Right lobe of liver (tissue), 6 donors: ENCODE results near the gene CTIF. TPM values are rescaled to one million over a fixed set of nuclear protein-coding genes. Genes with fewer than 3 reads are reported as not detected.

Experiments
- ATAC-seq, 4 donors: fragments of 200-7000 bp; cut with Tn5 transposase; one replicate each; pipeline ENCODE4 v1.9.1; 2020; ENCODE audit warnings: mild to moderate bottlenecking in 4 of 4, moderate library complexity in 4 of 4
- DNase-seq, 3 donors: peaks; one replicate each; pipeline ENCODE4 v3.0.0-alpha.2; 2020
- H3K27ac ChIP-seq, 3 donors: fragments of 200-600 bp; one replicate each; pipeline ENCODE4 v1.8.0; 2022
- H3K27me3 ChIP-seq, 2 donors: fragments of 200-600 bp; one replicate each; pipeline ENCODE4 v1.8.0; 2022
- H3K36me3 ChIP-seq, 4 donors: fragments of 200-600 bp; sonication (generic) in 1 of 4; one replicate each; pipeline versions ENCODE4 v1.5.1 to v1.8.0; 2017 to 2022; ENCODE audit warnings: control low read depth in 1 of 4
- H3K4me1 ChIP-seq, 4 donors: fragments of 200-600 bp; sonication (generic) in 1 of 4; one replicate each; pipeline versions ENCODE4 v1.5.1 to v1.8.0; 2017 to 2022; ENCODE audit warnings: control low read depth in 1 of 4
- H3K4me3 ChIP-seq, 3 donors: fragments of 200-600 bp; one replicate each; pipeline ENCODE4 v1.8.0; 2022
- H3K9me3 ChIP-seq, 4 donors: fragments of 200-600 bp; sonication (generic) in 1 of 4; one replicate each; pipeline versions ENCODE4 v1.5.1 to v1.8.0; 2017 to 2022; ENCODE audit warnings: control low read depth in 1 of 4
- POLR2A ChIP-seq: fragments of 450-650 bp; IDR thresholded peaks from one replicate; pipeline ENCODE4 v1.6.1; 2017; ENCODE audit warnings: antibody characterized with exemption, mild to moderate bottlenecking
- WGBS: methylation state at CpG from one replicate; pipeline ENCODE4 v1.1.6; 2018; ENCODE audit warnings: low coverage, low lambda C conversion rate; ENCODE audit not compliant: insufficient coverage; ENCODE audit errors: missing lambda C conversion rate; 5-methylcytosine and 5-hydroxymethylcytosine counted together
- intact Hi-C, 2 donors: fragments of 100-400 bp; cut with DNase I; formaldehyde crosslinking; loops; one replicate each; pipeline versions ENCODE4 v1.11.2 to v1.14.1; 2022
- total RNA-seq, 6 experiments: library from RNA; depleted of rRNA in 2 of 6; stranded (reverse); fragments of >200 nt in 2 of 6; fragmentation: NEBNext Ultra II Directional in 3 of 6; extraction: Animal tissue kit (Norgen Biotek cat#: 25700) in 3 of 6; gene quantifications; one replicate each; pipeline versions ENCODE4 v1.1.0 to v1.2.4, GENCODE V29; 2016 to 2023
- TF ChIP-seq, protein P1 (sequence below), 4 donors: fragments of 200-600 bp in 3 of 4; fragments of 450-650 bp in 1 of 4; IDR thresholded peaks; one replicate each; pipeline versions ENCODE4 v1.5.1 to v1.8.0; 2016 to 2022; ENCODE audit warnings: antibody characterized with exemption in 4 of 4, mild to moderate bottlenecking in 2 of 4
- donor health status: DM: no; HTN: yes; CAD: no.
- donor health status: DM: no; HTN: no; CAD: no.
- donor health status: DM: no; HTN: no; CAD: no.
- donor health status: DM: no; HTN: yes; CAD: no.
- donor health status: DM: no; HTN: yes; CAD: no.

The CTIF gene
- total RNA-seq, 6 experiments from 2014 or later = 29.0 to 60.6 (median 43.1) TPM

DNA sequence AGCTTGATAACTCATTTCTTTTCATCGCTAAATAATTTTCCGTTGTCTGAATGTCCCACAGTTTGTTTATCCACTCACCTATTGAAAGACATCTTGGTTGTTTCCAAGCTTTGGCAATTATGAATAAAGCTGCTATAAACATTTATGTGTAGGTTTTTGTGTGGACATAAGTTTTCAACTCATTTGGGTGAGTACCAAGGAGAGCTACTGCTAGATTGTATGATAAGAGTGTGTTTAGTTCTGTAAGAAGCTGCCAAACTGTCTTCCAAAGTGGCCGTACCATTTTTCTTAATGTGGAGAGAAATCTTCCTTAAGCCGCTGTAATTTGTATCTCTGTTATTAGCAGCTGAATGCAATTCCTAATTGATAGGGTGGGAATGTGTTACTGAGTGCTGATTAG is 11.4 kb upstream of the CTIF start:
- no peak for TF ChIP-seq POLR2A
- TF ChIP-seq, protein P1, sequence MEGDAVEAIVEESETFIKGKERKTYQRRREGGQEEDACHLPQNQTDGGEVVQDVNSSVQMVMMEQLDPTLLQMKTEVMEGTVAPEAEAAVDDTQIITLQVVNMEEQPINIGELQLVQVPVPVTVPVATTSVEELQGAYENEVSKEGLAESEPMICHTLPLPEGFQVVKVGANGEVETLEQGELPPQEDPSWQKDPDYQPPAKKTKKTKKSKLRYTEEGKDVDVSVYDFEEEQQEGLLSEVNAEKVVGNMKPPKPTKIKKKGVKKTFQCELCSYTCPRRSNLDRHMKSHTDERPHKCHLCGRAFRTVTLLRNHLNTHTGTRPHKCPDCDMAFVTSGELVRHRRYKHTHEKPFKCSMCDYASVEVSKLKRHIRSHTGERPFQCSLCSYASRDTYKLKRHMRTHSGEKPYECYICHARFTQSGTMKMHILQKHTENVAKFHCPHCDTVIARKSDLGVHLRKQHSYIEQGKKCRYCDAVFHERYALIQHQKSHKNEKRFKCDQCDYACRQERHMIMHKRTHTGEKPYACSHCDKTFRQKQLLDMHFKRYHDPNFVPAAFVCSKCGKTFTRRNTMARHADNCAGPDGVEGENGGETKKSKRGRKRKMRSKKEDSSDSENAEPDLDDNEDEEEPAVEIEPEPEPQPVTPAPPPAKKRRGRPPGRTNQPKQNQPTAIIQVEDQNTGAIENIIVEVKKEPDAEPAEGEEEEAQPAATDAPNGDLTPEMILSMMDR (IDR thresholded peaks at IDR 0.05) = no peak
- WGBS = 75% methylated on average over 4 of the region's 4 CpGs
- ATAC-seq = no peak
- no peaks in the 10 kb centered on the region for H3K27me3 ChIP-seq
- H3K27ac ChIP-seq = no peak overlapping the region
- H3K4me3 ChIP-seq = no peak overlapping the region
- H3K36me3 ChIP-seq = no peaks in the 10 kb centered on the region
- H3K4me1 ChIP-seq = no peaks in the 10 kb centered on the region
- intact Hi-C loops = no loop called here
- no peak for DNase-seq
- no peaks in the 10 kb centered on the region for H3K9me3 ChIP-seq

DNA sequence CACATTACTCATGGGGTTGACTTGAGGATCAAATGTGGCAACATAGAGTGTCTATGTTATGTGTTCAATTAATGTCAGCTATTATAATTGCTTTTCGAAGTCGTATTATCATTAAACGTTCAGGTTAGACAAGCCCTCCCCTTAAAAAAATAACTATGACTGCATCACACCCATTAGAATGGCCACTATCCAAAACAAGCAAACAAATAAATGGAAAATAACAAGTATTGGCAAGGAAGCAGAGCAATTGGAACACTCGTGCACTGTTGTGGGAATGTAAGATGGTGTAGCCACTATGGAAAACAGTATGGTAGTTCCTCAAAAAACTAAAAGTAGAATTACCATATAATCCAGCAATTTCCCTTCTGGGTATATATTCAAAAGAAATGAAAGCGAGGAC is 10.0 kb upstream of the CTIF start:
- Histone ChIP-seq H3K36me3 (no peaks in the 10 kb centered on the region), H3K4me1 (no peaks in the 10 kb centered on the region), H3K9me3 (no peaks in the 10 kb centered on the region), H3K27ac (no peak overlapping the region), H3K4me3 (no peak overlapping the region), H3K27me3 (no peaks in the 10 kb centered on the region)
- DNase-seq (no peak), ATAC-seq (no peak)
- WGBS = 62% methylated on average over 5 of the region's 5 CpGs
- intact Hi-C loops = no loop called here
- no peak for TF ChIP-seq POLR2A

- ATAC-seq = no peak
- Histone ChIP-seq H3K9me3 (no peaks in the 10 kb centered on the region), H3K36me3 (no peaks in the 10 kb centered on the region), H3K4me1 (no peaks in the 10 kb centered on the region), H3K27me3 (no peaks in the 10 kb centered on the region), H3K4me3 (no peak overlapping the region), H3K27ac (no peak overlapping the region)
- intact Hi-C loops = loop anchor here in 1 of 2 donors (10.0 kb wide), 1 partner anchor 55 kb away; no protein-coding TSS in a partner anchor
- 42% methylated on average over 2 of the region's 2 CpGs for WGBS
- no peak for DNase-seq
- TF ChIP-seq, protein P1 (IDR thresholded peaks at IDR 0.05) = no peak
- no peak for TF ChIP-seq POLR2A
These were observed 9.0 kb upstream of the CTIF start for GRCh38 chr18:48529796-48530195.

DNA sequence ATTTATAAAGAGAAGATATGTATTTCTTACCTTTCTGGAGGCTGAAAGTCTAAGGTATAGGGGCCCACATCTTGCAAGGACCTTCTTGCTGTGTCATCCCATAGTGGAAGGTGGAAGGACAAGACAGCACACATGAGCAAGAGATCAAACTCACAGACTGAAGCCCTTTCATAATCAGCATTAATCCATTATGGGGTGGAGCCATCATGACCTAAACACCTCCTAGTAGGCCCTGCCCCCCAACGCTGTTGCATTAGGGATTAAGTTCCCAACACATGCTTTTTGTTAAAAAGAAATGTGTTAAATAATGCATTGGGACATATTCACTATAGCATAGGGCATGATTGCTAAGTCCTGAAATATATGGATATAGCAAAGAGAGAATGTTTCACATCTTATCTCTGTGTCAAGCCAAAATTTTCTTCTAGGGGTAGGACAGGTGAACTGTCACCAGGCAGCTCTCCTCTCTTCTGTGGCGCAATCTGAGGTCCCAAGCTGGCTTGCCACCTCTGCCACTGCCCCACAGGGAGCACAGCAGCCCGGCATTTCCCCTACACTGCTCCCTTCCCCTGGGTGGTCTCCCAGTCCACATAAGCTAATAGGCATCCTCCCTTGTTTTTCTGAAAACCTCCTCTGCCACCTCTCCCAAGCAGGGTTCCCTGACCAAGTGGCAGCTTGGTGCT is 8.3 kb upstream of the CTIF start:
- H3K4me1 ChIP-seq = no peaks in the 10 kb centered on the region
- no peak for ATAC-seq
- H3K4me3 ChIP-seq = no peak overlapping the region
- H3K27me3 ChIP-seq = no peaks in the 10 kb centered on the region
- TF ChIP-seq, protein P1 (IDR thresholded peaks at IDR 0.05) = no peak
- TF ChIP-seq POLR2A = no peak
- WGBS = 68% methylated on average over 3 of the region's 3 CpGs
- H3K36me3 ChIP-seq = no peaks in the 10 kb centered on the region
- H3K27ac ChIP-seq = no peak overlapping the region
- DNase-seq = no peak
- no peaks in the 10 kb centered on the region for H3K9me3 ChIP-seq
- intact Hi-C loops = loop anchor here in 1 of 2 donors (10.0 kb wide), 1 partner anchor 56 kb away; no protein-coding TSS in a partner anchor

- Histone ChIP-seq H3K27ac (no peak overlapping the region), H3K4me1 (no peaks in the 10 kb centered on the region), H3K9me3 (no peaks in the 10 kb centered on the region), H3K27me3 (no peaks in the 10 kb centered on the region), H3K4me3 (no peak overlapping the region), H3K36me3 (no peaks in the 10 kb centered on the region)
- WGBS = 14% methylated on average over 1 of the region's 1 CpG
- TF ChIP-seq, protein P1 (IDR thresholded peaks at IDR 0.05) = no peak
- TF ChIP-seq POLR2A = no peak
- intact Hi-C loops = loop anchor here in 1 of 2 donors (10.0 kb wide), 1 partner anchor 56 kb away; no protein-coding TSS in a partner anchor
- DNase-seq (no peak), ATAC-seq (no peak)
These were observed 7.8 kb upstream of the CTIF start for GRCh38 chr18:48531082-48531403.
